Daoy (cell line): ENCODE measurements around the gene USP21. TPM values are rescaled to one million over a fixed set of nuclear protein-coding genes. Genes with fewer than 3 reads are reported as not detected.

Experiments
- total RNA-seq: library from RNA; depleted of rRNA; stranded (reverse); fragments of >200 nt; shearing (Covaris generic); gene quantifications from 2 replicates; pipeline ENCODE4 v1.2.3, GENCODE V29; 2014; rRNA removed

Gene USP21
- total RNA-seq, 1 experiment from 2014 or later, result 6.2 TPM

Other genes starting within 250 kb of the USP21 start
- not detected in 2 replicates for gene ITLN2, start 204.7 kb upstream of the USP21 start, total RNA-seq
- gene F11R, start 138.3 kb upstream of the USP21 start, total RNA-seq, result 7.1 and 18.5 TPM in 2 replicates
- gene TSTD1, start 120.5 kb upstream of the USP21 start, total RNA-seq, result 0.17 TPM in 1 of 2 replicates, not detected in the other
- 78.4 and 89.1 TPM in 2 replicates for gene USF1, start 113.5 kb upstream of the USP21 start, total RNA-seq
- gene ARHGAP30, start 89.6 kb upstream of the USP21 start, total RNA-seq, result 0.11 TPM in 1 of 2 replicates, not detected in the other
- 0.29 TPM in 1 of 2 replicates, not detected in the other for gene NECTIN4, start 69.9 kb upstream of the USP21 start, total RNA-seq
- not detected in 2 replicates for gene KLHDC9, start 61.1 kb upstream of the USP21 start, total RNA-seq
- 97.9 and 213 TPM in 2 replicates for gene PFDN2, start 41.5 kb upstream of the USP21 start, total RNA-seq
- gene NIT1, start 41.4 kb upstream of the USP21 start, total RNA-seq, result 16.3 and 17.4 TPM in 2 replicates
- 22.0 and 24.2 TPM in 2 replicates for gene DEDD, start 26.8 kb upstream of the USP21 start, total RNA-seq
- 102 and 133 TPM in 2 replicates for gene UFC1, start 5.5 kb upstream of the USP21 start, total RNA-seq
- 6.8 and 10.9 TPM in 2 replicates for gene PPOX, start 6.9 kb downstream of the USP21 start, total RNA-seq
- gene B4GALT3, start 18.0 kb downstream of the USP21 start, total RNA-seq, result 31.8 and 43.9 TPM in 2 replicates
- 0.68 and 0.91 TPM in 2 replicates for gene ADAMTS4, start 39.6 kb downstream of the USP21 start, total RNA-seq
- 157 and 168 TPM in 2 replicates for gene NDUFS2, start 42.9 kb downstream of the USP21 start, total RNA-seq
- gene FCER1G, start 55.8 kb downstream of the USP21 start, total RNA-seq, result 1.5 TPM in 1 of 2 replicates, not detected in the other
- gene APOA2, start 64.1 kb downstream of the USP21 start, total RNA-seq, result not detected in 2 replicates
- gene TOMM40L, start 66.6 kb downstream of the USP21 start, total RNA-seq, result 11.8 and 13.6 TPM in 2 replicates
- not detected in 2 replicates for gene NR1I3, start 78.7 kb downstream of the USP21 start, total RNA-seq
- 0.06 TPM in 1 of 2 replicates, not detected in the other for gene PCP4L1, start 99.2 kb downstream of the USP21 start, total RNA-seq
- gene MPZ, start 150.5 kb downstream of the USP21 start, total RNA-seq, result 0.57 TPM in 1 of 2 replicates, not detected in the other
- gene SDHC, start 154.9 kb downstream of the USP21 start, total RNA-seq, result 20.6 and 22.5 TPM in 2 replicates
- gene CFAP126, start 208.4 kb downstream of the USP21 start, total RNA-seq, result not detected in 2 replicates